Stimulated activated CD4-positive, alpha-beta T cell treated with anti-CD3 and anti-CD28 coated beads, TNF-alpha, amount 100 ng/mL, for 48 hours (primary cell): ENCODE results near the gene DEPDC5.
"Not testable (repeated sequence)": the region's sequence is repeated elsewhere in the genome, so short reads cannot be mapped to it uniquely, and the experiment has no call there.

Source experiments
- DNase-seq, 3 donors: peaks; one replicate each; pipeline ENCODE4 v3.0.0-alpha.2; 2020; ENCODE audit warnings: low read depth in 3 of 3

The DEPDC5 gene

DNA sequence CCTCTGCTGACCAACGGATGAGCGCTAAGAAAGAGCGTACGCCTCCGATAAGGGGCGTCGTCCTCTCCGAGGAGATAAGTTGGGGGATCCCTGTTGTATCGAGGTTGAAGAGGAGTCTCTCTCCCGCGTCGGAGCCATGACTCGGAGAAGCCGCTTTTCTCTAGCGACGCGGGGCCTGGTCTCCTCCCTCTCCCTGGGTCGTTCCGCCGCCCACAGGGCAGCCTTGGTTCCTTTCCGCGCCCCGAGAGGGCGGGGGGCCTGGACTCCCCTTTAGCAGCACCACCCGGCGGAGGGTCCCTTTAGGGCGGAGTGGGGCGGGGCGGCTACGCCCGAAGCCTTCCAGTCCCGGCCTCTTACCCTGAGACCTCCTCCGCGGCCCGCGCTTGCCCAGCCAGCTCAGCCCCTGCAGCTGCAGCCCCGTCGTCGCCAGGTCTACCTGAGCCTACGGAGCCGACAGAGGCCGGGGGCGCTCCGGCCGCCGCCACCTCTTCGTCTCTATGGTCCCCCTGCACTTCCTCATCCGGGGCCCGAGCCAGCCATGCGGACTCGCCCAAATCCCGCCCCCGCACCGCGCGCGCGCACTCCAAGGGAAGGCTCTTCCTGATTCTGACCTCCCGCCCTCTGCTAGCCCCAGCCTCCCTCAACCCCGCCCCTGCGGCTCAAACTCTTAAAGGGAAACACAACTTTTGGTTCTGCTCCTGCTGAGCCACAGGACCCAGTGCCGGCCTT is 4.0 kb upstream of the DEPDC5 start, which contains the start of gene PRR14L:
Gene PRR14L, minus strand, starts transcription at position 497 of the 729 bp plus-strand sequence. CDS start 11,272 bp downstream, outside the sequence.
- DNase-seq, result peak; percentile 98 to 99 (median 99)

DNA sequence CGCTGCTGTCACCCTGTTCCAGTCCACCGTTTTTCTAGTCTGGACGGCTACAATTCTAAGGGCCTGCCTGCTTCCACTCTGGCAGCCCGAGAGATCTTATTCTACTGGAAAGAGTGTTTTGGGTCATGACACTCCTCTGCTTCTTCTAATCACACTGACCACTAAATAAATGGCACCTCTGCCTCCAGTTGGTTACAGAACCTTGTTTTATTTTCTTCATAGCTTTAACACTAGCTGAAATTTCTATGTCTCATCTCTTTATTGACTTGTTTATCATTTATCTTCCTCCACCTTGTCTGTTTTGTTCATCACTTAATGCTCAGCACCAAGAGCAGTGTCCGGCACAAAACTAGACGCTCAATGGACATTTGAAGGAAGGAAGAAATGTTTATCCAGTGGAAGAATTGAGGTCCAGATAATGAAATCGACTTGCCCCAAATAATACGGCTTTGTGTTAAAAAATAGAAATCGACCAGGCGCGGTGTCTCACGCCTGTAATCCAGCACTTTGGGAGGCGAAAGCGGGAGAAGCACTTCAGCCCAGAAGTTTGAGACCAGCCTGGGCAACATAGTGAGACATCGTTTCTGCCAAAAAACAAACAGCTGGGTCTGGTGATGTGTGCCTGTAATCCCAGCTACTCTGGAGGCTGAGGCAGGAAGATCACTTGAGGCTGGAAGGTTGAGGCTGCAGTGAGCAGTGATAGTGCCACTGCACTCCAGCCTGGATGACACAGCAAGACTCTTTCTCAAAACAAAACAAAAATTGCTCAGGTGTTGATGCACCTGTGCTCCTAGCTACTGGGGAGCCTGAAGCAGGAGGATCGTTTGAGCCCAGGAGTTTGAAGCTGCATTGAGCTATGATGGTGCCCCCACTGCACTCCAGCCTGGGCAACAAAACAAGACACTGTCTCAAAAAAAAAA is 3.2 kb upstream of the DEPDC5 start:
- no peak for DNase-seq

DNA sequence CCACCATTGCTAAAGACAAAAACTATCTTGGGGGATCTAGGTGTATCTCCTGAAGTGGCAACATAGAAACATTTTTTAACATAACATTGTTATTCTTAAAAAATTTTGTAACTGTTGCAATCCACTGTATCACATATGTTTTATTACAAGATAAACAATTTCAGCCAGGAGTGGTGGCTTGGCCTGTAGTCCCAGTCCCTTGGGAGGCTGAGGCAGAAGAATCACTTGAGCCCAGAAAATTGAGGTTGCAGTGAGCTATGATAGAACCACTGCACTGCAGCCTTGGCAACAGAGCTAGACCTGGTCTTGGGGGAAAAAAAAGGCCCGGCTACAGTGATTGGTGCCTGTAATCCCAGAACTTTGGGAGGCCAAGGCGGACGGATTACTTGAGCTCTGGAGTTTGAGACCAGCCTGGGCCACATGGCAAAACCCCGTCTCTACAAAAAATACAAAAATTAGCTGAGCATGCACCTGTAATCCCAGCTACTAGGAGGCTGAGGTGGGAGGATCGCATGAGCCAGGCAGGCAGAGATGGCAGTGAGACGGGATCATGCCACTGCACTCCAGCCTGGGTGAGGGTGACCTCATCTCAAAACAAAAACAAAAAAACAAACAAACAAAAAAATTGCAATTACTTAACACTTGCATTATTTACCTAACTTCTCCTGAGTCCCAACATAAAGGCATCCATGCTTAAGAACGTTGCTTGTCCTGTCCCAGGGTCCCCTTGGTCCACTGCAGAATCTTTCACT is 1.5 kb upstream of the DEPDC5 start:
- DNase-seq, result no peak

DNA sequence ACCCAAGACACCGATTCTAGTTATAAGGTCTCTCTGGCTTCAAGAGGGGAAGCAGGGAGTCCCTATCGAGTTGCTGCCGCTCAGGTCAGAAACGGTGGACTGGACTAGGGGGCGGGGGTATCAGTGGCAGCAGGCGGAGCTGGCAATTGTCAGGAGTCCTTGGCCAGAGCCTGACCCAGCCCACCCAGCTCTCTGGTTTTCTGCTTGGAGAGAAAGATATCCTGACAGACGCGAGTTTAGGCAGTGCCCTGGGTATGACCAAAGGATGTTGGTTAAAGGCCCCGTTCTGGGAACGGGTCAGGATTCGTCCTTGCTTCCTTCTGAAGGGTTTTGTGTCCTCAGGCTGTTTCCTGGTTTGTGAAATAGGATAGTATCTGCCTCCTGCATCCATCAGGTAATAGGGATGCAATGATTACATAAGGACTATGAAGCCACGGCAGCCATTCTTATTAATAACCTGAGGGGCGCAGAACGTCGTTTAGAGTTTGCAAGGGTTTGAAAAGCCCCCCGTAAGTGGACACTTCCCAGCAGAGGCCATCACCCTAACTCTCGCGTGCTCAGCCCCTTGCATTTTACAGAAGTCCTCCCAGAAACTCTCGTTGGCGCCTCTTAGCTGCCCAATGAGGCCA is 700 bp upstream of the DEPDC5 start:
- DNase-seq, result no peak

DNA sequence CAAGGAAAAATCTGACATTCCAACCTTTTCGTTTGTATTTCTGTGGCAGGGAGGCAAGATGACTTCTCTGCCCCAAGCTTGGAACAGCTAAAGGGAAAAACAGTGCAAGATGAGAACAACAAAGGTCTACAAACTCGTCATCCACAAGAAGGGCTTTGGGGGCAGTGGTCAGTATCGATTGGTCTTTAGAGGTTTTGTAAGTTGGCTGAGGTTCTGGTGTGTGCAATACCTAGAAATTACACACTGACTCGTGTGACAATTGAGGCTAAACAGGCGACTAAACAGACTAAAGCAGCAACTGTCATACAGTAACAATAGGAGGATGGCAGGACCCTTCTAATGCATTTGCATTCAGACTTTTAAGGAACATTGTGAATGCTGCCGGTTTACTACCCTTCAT is 994 bp downstream of the DEPDC5 start:
- no peak for DNase-seq

DNA sequence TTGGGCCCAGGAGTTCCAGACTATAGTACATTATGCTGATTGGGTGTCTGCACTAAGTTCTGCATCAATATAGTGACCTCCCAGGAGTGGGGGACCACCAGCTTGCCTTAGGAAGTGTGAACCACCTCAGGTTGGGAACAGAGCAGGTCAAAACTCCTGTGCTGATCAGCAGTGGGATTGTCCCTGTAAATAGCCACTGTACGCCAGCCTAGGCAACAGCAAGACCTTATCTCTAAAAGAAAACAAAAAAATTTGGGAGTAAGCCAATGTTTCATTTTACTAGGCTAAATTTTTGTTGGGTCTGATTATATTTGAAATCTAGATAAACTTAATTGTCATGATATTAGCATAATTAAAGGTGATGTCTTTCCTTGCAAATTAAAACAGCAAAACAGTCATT is 3.4 kb downstream of the DEPDC5 start:
- DNase-seq, result no peak

DNA sequence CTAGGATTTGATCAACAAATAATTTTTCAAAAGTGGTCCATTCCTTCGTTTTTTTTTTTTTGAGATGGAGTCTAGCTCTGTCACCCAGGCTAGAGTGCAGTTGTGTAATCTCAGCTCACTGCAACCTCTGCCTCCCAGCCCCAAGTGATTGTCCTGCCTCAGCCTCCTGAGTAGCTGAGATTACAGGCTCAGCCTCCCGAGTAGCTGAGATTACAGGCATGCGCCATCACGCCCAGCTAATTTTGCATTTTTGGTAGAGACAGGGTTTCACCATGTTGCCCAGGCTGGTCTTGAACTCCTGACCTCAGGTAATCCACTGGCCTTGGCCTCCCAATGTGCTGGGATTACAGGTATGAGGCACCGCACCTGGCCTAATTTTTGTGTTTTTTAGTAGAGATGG is 5.0 kb downstream of the DEPDC5 start:
- DNase-seq, result not testable (repeated sequence)

DNA sequence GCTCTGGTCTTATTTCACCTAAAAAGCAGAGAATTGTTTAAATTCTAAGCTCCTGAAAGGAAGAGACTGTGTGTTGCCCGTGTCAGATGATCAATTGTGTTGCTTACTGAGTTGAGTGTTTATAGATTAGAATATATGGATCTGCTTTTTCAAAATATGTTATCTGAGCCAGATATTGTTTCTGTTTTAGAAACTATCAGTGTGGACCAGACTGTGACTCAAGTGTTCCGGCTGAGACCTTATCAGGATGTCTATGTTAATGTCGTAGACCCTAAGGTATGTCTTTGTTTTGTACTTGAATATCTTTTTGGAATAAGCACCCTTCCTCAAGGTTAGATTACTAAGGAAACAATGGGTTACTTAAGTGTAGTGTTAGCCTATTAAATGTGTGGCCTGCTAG is 11.0 kb downstream of the DEPDC5 start:
- no peak for DNase-seq

DNA sequence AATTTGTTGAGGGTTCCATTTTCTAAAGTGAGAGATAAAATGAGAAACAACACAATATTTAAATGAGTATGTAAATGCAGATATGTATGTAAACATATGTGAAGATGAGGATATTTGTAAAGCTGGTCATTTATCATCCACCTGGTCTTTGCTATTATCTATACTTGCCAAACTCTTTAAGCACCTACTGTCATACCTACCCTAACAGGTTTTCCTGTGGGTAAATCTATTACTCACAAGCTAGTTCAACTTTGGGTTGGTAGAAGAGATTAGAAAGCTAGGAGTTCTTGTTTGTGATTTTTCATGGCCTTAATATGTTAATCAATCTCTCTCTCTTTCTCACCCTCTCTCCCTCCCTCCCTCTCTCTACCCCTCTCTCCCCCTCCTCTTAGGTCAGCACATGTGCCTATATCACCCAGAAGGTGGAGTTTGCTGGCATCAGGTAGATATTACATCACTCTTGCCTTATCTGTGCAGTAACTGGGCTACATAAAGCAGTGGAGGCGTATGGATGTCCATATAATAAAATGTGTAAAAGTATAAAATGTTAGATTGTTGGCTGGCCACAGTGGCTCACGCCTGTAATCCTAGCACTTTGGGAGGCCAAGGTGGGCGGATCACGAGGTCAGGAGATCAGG is 14.7 kb downstream of the DEPDC5 start:
- no peak for DNase-seq

DNA sequence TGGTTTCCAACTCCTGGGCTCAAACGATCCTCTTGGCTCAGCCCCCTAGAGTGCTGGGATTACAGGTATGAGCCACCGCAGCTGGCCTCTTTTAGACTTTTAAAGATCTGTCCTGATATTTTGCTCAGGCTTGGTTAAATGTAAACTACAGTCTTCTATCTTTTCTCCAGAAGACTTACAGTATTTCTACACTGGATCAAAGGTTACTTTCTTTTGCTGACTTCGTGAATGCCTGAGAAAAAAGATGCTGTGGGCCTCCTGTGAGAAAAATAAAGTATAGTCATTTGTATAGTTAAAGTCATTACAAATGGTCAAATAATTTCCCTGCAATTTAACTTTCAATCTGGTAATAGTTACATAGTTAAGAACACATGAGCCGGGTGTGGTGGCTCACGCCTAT is 19.6 kb downstream of the DEPDC5 start:
- DNase-seq, result no peak

DNA sequence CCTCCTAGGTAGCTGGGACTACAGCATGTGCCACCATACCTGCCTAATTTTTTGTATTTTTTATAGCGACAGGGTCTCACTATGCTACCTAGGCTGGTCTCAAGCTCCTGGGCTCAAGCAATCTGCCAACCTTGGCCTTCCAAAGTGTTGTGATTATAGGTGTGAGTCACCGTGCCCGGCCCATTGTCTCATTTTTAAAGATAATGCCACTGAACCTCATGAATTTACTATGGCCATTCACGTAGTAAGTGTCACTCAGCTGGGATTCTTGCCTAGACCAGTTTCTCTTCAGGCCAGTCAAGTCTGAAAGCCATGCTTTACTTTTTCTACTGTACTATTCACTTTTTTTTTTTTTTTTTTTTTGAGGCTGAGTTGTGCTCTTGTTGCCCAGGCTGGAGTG is 22.4 kb downstream of the DEPDC5 start:
- DNase-seq, result no peak

DNA sequence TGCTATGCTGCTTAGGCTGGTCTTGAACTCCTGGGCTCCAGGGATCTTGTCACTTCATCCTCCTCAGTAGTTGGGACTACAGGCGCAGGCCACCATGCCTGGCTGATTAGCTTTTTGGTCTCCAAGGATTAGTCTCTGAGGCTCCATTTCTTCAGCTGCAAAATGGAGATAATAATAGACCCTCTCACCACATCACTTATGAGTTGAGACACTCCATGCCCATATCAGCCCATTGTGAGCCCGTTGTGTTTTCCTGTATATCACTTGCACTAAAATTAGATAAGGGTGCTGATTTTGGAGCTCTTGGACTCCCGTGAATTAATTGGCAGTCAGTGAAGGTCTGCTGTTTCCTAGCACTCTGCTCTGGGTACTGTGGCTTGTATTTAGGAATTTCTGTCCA is 36.0 kb downstream of the DEPDC5 start:
- DNase-seq, result no peak

DNA sequence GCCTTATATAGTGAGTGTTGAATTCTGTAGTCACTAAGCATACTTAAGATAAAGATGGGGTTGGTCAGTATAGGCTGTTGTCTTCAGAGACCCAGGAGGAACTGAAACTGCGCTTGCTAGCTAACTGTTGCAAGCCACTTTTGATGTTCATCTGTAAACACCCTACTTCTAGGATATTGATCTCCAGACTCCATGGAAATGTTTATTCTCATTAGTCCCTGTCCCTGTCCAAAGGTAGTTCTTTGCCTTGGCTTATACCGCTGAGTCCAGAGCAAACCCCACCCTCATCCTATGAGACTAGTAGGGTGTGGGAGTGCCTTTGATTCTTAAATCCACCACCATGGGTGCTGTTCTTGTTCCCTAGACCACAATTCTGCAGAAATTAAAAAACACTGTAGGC is 36.4 kb downstream of the DEPDC5 start:
- DNase-seq, result no peak

DNA sequence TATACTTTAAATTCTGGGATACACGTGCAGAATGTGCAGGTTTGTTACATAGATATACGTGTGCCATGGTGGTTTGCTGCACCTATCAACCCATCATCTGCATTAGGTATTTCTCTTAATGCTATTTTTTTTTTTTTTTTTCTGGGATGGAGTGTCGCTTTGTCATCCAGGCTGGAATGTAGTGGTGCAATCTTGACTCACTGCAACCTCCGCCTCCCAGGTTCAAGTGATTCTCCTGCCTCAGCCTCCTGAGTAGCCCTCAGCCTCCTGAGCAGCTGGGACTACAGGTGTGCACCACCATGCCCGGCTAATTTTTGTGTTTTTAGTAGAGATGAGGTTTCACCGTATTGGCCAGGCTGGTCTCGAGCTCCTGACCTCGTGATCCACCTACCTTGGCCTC is 45.5 kb downstream of the DEPDC5 start:
- DNase-seq, result not testable (repeated sequence)

DNA sequence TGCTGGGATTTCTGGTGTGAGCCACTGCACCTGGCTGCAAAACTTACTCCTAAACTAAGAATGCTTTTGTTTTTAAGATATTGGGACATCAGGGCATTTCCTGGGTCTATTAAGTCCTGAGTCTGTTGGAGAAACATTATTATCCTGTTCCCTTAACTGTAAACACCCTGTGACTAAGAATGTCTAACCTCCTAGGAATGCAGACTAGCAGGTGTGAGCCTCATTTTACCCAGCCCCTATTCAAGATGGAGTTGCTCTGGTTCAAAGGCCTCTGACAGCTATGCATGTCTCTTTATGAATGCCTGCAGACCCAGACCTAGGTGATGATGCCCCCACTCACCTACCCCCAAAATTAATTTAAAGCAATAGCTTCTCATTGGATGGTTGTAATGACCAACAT is 46.2 kb downstream of the DEPDC5 start:
- no peak for DNase-seq

DNA sequence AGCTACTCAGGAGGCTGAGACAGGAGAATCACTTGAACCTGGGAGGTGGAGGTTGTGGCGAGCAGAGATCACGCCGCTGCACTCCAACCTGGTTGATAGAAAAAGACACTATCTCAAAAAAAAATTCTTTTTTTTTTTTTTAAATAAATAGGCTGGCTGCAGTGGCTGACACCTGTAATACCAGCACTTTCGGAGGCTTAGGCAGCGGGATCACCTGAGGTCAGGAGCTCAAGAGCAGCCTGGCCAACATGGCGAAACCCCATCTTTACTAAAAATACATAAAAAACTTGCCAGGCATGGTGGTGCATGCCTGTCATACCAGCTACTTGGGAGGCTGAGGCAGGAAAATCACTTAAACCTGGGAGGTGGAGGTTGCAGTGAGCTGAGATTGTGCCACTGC is 47.0 kb downstream of the DEPDC5 start:
- DNase-seq, result not testable (repeated sequence)

DNA sequence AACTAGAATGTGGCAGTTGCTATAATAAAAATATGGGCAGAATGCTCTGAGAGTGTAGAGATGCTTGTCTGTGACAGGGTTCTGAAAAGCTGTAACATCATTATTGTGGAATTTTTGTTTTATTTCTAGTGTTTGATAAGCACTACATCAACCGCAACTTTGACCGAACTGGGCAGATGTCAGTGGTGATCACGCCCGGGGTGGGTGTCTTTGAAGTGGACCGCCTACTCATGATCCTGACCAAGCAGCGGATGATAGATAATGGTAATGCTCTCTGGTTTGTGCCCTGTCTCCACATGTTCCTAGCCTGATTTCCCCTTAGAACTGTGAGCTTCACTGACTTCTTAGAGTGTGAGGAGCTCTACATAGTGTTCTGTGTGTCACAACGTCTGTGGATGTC is 48.8 kb downstream of the DEPDC5 start:
- DNase-seq, result no peak

DNA sequence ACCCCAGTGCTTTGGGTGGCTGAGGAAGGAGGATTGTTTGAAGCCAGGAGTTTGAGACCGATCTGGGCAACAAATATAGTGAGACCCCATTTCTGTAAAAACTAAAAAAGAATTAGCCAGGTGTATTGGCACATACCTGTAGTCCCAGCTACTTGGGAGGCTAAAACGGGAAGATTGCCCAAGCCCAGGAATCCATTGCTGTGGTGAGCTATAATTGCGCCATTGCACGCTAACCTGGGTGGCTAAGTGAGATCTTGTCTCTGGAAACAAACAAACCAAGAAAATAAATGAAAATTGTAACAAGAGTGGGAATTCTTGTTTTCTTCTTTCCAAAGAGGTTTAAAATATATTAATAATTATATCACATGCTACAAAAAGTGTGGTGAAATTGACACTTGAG is 52.9 kb downstream of the DEPDC5 start:
- no peak for DNase-seq

DNA sequence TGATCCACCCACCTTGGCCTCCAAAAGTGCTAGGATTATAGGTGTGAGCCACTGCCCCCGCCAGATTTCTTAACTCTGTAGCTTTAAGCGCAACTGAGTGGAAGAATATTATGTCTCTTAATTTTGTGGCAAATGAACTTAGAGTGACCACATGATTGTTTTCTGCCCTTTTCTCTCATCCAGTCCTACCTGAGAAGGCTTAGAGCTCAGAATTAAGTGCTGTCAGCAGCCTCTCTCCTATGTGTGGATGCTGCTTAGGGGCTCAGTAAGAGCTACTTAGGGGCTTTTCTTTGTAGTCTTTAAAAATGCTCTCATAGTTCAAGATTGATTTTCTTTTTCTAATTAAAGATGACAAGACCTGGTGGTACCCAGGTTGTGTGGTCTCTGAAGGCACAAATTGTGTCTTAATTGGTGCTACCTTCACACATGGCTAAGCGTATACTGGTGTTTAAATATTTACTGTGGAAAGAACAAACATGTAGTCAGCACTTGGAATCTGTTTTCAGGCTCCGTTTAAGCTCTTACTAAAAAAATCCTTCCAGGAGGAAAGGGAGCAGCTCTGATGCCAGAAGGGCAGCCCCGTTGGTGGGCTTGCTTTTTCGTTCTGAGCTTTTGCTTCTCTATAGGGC is 59.3 kb downstream of the DEPDC5 start:
- DNase-seq, result no peak

DNA sequence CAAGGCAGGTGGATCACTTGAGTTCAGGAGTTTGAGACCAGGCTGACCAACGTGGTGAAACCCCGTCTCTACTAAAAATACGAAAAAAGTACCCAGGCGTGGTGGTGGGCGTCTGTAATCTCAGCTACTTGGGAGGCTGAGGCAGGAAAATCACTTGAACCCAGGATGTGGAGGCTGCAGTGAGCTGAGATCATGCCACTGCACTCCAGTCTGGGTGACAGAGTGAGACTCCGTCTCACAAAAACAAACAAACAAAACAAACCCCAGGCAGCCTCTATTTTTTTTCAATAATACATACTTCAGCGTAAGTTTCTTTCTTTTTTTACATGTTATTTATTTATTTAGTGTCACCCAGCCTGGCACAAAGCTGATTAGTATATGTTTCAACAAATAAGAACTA is 60.1 kb downstream of the DEPDC5 start:
- not testable (repeated sequence) for DNase-seq

DNA sequence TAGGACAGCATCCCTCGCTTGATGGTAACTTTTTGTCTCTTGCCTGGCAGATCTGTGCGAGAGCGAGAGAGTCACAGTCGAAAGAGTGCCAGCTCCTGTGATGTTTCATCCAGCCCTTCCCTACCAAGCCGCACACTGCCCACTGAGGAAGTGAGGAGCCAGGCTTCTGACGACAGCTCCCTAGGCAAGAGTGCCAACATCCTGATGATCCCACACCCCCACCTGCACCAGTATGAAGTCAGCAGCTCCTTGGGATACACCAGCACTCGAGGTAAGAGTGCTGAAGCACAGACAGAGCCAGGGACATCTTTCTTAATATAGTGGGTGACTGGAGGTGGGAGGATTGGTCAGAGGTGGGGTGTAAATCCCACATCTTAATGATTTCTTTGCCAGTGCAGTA is 61.1 kb downstream of the DEPDC5 start:
- no peak for DNase-seq
